Activated T-cell treated with anti-CD3 and anti-CD28 coated beads, Interleukin-2, amount 50 U/mL, for 4 hours (primary cell): Measurements from ENCODE around the gene FANCD2OS. TPM values are rescaled to one million over a fixed set of nuclear protein-coding genes. Genes with fewer than 3 reads are reported as not detected.
"Not testable (repeated sequence)": the region's sequence is repeated elsewhere in the genome, so short reads cannot be mapped to it uniquely, and the experiment has no call there.

Experiments used
- ATAC-seq, 2 donors: fragments of 200-7000 bp; cut with Tn5 transposase; one replicate each; pipeline ENCODE4 v1.10.0; 2021
- DNase-seq: peaks from one replicate; pipeline ENCODE4 v3.0.0-alpha.2; 2020
- H3K27me3 Mint-ChIP-seq: one replicate; pipeline ENCODE4 v1.8.0; 2021; ENCODE audit warnings: low read depth, mixed read lengths
- H3K36me3 Mint-ChIP-seq: one replicate; pipeline ENCODE4 v1.8.0; 2022; ENCODE audit warnings: mixed read lengths; ENCODE audit not compliant: insufficient read depth
- H3K4me1 Mint-ChIP-seq: one replicate; pipeline ENCODE4 v1.8.0; 2021; ENCODE audit warnings: low read depth, mixed read lengths
- H3K4me3 Mint-ChIP-seq: one replicate; pipeline ENCODE4 v1.8.0; 2021; ENCODE audit warnings: mild to moderate bottlenecking, moderate library complexity, mixed read lengths
- H3K9me3 Mint-ChIP-seq: one replicate; pipeline ENCODE4 v1.8.0; 2021; ENCODE audit warnings: mixed read lengths
- total RNA-seq, 3 donors: library from RNA; stranded (reverse); gene quantifications; one replicate each; pipeline ENCODE4 v1.2.1, GENCODE V29; 2021

The FANCD2OS gene
- total RNA-seq, 3 donors from 2014 or later, result not detected

GRCh38 chr3:10121064-10121463 lies 13.0 kb upstream of the FANCD2OS start:
- DNase-seq (no peak), ATAC-seq (no peak)
- peaks cover 50% of the 10 kb centered on the region for H3K4me1 Mint-ChIP-seq
- H3K4me3 Mint-ChIP-seq, result no peak overlapping the region
- no peaks in the 10 kb centered on the region for H3K27me3 Mint-ChIP-seq
- H3K9me3 Mint-ChIP-seq, result no peaks in the 10 kb centered on the region
- H3K36me3 Mint-ChIP-seq, result peaks cover 27% of the 10 kb centered on the region

- Mint-ChIP-seq H3K36me3 (peaks cover 17% of the 10 kb centered on the region), H3K9me3 (no peaks in the 10 kb centered on the region), H3K4me3 (no peak overlapping the region), H3K4me1 (peaks cover 53% of the 10 kb centered on the region), H3K27me3 (no peaks in the 10 kb centered on the region)
- DNase-seq (no peak), ATAC-seq (no peak)
Observed at GRCh38 chr3:10119376-10119775, 11.3 kb upstream of the FANCD2OS start.

- peaks cover 41% of the 10 kb centered on the region for H3K4me1 Mint-ChIP-seq
- no peak for ATAC-seq
- DNase-seq, result no peak
- no peaks in the 10 kb centered on the region for H3K27me3 Mint-ChIP-seq
- H3K4me3 Mint-ChIP-seq, result peak overlapping the region; percentile 94
- H3K9me3 Mint-ChIP-seq, result no peaks in the 10 kb centered on the region
- H3K36me3 Mint-ChIP-seq, result peaks cover 12% of the 10 kb centered on the region
Observed at GRCh38 chr3:10116928-10117327, 8.9 kb upstream of the FANCD2OS start.

- Mint-ChIP-seq H3K4me1 (peaks cover 39% of the 10 kb centered on the region), H3K9me3 (no peaks in the 10 kb centered on the region), H3K27me3 (no peaks in the 10 kb centered on the region), H3K4me3 (peak overlapping the region; percentile 94), H3K36me3 (peaks cover 10% of the 10 kb centered on the region)
- no peak for DNase-seq
- no peak for ATAC-seq
Observed at GRCh38 chr3:10116138-10116460, 8.0 kb upstream of the FANCD2OS start.

GRCh38 chr3:10115326-10116137 lies 7.5 kb upstream of the FANCD2OS start, which contains the start of gene BRK1:
Gene BRK1, plus strand, starts transcription at chr3:10115675. Its CDS starts 27 bp downstream, at chr3:10115702.
- DNase-seq (peak; percentile 91), ATAC-seq (peak; percentile 96 to 97)
- peaks cover 5% of the 10 kb centered on the region for H3K36me3 Mint-ChIP-seq
- no peaks in the 10 kb centered on the region for H3K9me3 Mint-ChIP-seq
- H3K4me3 Mint-ChIP-seq, result peak within 1 kb of the TSS; percentile 94
- H3K27me3 Mint-ChIP-seq, result no peaks in the 10 kb centered on the region
- H3K4me1 Mint-ChIP-seq, result peaks cover 33% of the 10 kb centered on the region

- ATAC-seq (no peak), DNase-seq (no peak)
- Mint-ChIP-seq H3K27me3 (no peaks in the 10 kb centered on the region), H3K36me3 (no peaks in the 10 kb centered on the region), H3K9me3 (no peaks in the 10 kb centered on the region), H3K4me1 (no peaks in the 10 kb centered on the region), H3K4me3 (no peak overlapping the region)
Observed at GRCh38 chr3:10106919-10107318, 1.1 kb downstream of the FANCD2OS start.

- Mint-ChIP-seq H3K36me3 (peaks cover 10% of the 10 kb centered on the region), H3K4me3 (no peak overlapping the region), H3K27me3 (no peaks in the 10 kb centered on the region), H3K4me1 (no peaks in the 10 kb centered on the region), H3K9me3 (no peaks in the 10 kb centered on the region)
- ATAC-seq, result no peak
- no peak for DNase-seq
Observed at GRCh38 chr3:10099041-10099440, 9.0 kb downstream of the FANCD2OS start.

- H3K36me3 Mint-ChIP-seq, result peaks cover 24% of the 10 kb centered on the region
- ATAC-seq (no peak), DNase-seq (no peak)
- H3K27me3 Mint-ChIP-seq, result no peaks in the 10 kb centered on the region
- H3K4me1 Mint-ChIP-seq, result no peaks in the 10 kb centered on the region
- no peak overlapping the region for H3K4me3 Mint-ChIP-seq
- no peaks in the 10 kb centered on the region for H3K9me3 Mint-ChIP-seq
Observed at GRCh38 chr3:10093678-10094077, 14.4 kb downstream of the FANCD2OS start.

GRCh38 chr3:10091387-10091786 lies 16.7 kb downstream of the FANCD2OS start:
- H3K9me3 Mint-ChIP-seq, H3K4me3 Mint-ChIP-seq, DNase-seq, ATAC-seq, H3K4me1 Mint-ChIP-seq, H3K27me3 Mint-ChIP-seq: not testable (repeated sequence)
- H3K36me3 Mint-ChIP-seq, result peaks cover 30% of the 10 kb centered on the region

GRCh38 chr3:10090774-10091173 lies 17.3 kb downstream of the FANCD2OS start:
- peaks cover 30% of the 10 kb centered on the region for H3K36me3 Mint-ChIP-seq
- not testable (repeated sequence) for H3K4me1 Mint-ChIP-seq, DNase-seq, ATAC-seq, H3K9me3 Mint-ChIP-seq, H3K27me3 Mint-ChIP-seq, H3K4me3 Mint-ChIP-seq

- no peaks in the 10 kb centered on the region for H3K27me3 Mint-ChIP-seq
- H3K9me3 Mint-ChIP-seq, result no peaks in the 10 kb centered on the region
- ATAC-seq (no peak), DNase-seq (no peak)
- no peaks in the 10 kb centered on the region for H3K4me1 Mint-ChIP-seq
- H3K4me3 Mint-ChIP-seq, result no peak overlapping the region
- H3K36me3 Mint-ChIP-seq, result peaks cover 30% of the 10 kb centered on the region
Observed at GRCh38 chr3:10090179-10090578, 17.9 kb downstream of the FANCD2OS start.

- Mint-ChIP-seq H3K9me3 (no peaks in the 10 kb centered on the region), H3K4me1 (no peaks in the 10 kb centered on the region), H3K4me3 (no peak overlapping the region), H3K36me3 (peaks cover 32% of the 10 kb centered on the region), H3K27me3 (no peaks in the 10 kb centered on the region)
- ATAC-seq (no peak), DNase-seq (no peak)
Observed at GRCh38 chr3:10088256-10088655, 19.8 kb downstream of the FANCD2OS start.

GRCh38 chr3:10085738-10086137 lies 22.3 kb downstream of the FANCD2OS start:
- ATAC-seq, result no peak
- Mint-ChIP-seq H3K36me3 (peaks cover 34% of the 10 kb centered on the region), H3K9me3 (no peaks in the 10 kb centered on the region), H3K4me1 (no peaks in the 10 kb centered on the region), H3K27me3 (no peaks in the 10 kb centered on the region), H3K4me3 (no peak overlapping the region)
- DNase-seq, result no peak

- DNase-seq (no peak), ATAC-seq (no peak)
- Mint-ChIP-seq H3K9me3 (no peaks in the 10 kb centered on the region), H3K27me3 (no peaks in the 10 kb centered on the region), H3K4me3 (no peak overlapping the region), H3K4me1 (no peaks in the 10 kb centered on the region), H3K36me3 (peaks cover 19% of the 10 kb centered on the region)
Observed at GRCh38 chr3:10081871-10082270, 26.2 kb downstream of the FANCD2OS start.

GRCh38 chr3:10074666-10075065 lies 33.4 kb downstream of the FANCD2OS start:
- no peak for DNase-seq
- Mint-ChIP-seq H3K4me3 (no peak overlapping the region), H3K4me1 (no peaks in the 10 kb centered on the region), H3K36me3 (peaks cover 7% of the 10 kb centered on the region), H3K9me3 (no peaks in the 10 kb centered on the region), H3K27me3 (no peaks in the 10 kb centered on the region)
- ATAC-seq, result no peak
